ENCODE data around the gene NLGN4X. TPM values are rescaled to one million over a fixed set of nuclear protein-coding genes. Genes with fewer than 3 reads are reported as not detected.

The NLGN4X gene
- total RNA-seq, 1 experiment from 2014 or later: 44.3 TPM

DNA sequence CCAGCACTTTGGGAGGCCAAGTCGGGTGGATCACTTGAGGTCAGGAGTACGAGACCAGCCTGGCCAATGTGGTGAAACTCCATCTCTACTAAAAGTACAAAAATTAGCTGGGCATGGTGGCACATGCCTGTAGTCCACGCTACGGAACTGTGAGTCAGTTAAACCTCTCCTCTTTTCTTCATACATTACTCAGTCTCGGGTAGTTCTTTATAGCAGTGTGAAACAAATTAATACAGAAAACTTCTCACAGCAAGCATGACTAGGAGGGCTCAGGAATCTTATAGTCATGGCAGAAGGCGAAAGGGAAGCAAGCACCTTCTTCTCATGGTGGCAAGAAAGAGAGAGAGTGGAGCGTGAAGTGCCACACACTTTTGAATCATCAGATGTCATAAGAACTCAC lies 358.9 kb downstream of the NLGN4X start:
- no peak for DNase-seq (ENCODE audit: low spot score)
- intact Hi-C loops (cut with micrococcal nuclease; ENCODE audit: unreplicated experiment): loop anchor here (10.0 kb wide), 1 partner anchor 415 kb away; no protein-coding TSS in a partner anchor
- no peaks in the 10 kb centered on the region for H3K36me3 ChIP-seq (ENCODE audit: insufficient read depth, low read length, poor library complexity, severe bottlenecking)
- no peaks in the 10 kb centered on the region for H3K27me3 ChIP-seq (replicated peaks; ENCODE audit: insufficient read depth, low read depth, low read length, poor library complexity)
- BruUV-seq (replicated peaks): no TSS peak
- peaks cover 8% of the 10 kb centered on the region for H3K4me1 ChIP-seq (ENCODE audit: insufficient read depth, low read length, poor library complexity, severe bottlenecking)
- H3K27ac ChIP-seq (ENCODE audit: low read depth, low read length, poor library complexity, severe bottlenecking): no peak overlapping the region
- TF ChIP-seq EZH2 (IDR thresholded peaks at IDR 0.05; ENCODE audit: borderline replicate concordance, low read depth, low read length, poor library complexity, severe bottlenecking): no peak
- TF ChIP-seq, protein P1, sequence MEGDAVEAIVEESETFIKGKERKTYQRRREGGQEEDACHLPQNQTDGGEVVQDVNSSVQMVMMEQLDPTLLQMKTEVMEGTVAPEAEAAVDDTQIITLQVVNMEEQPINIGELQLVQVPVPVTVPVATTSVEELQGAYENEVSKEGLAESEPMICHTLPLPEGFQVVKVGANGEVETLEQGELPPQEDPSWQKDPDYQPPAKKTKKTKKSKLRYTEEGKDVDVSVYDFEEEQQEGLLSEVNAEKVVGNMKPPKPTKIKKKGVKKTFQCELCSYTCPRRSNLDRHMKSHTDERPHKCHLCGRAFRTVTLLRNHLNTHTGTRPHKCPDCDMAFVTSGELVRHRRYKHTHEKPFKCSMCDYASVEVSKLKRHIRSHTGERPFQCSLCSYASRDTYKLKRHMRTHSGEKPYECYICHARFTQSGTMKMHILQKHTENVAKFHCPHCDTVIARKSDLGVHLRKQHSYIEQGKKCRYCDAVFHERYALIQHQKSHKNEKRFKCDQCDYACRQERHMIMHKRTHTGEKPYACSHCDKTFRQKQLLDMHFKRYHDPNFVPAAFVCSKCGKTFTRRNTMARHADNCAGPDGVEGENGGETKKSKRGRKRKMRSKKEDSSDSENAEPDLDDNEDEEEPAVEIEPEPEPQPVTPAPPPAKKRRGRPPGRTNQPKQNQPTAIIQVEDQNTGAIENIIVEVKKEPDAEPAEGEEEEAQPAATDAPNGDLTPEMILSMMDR (conservative IDR thresholded peaks at IDR 0.05; ENCODE audit: low read depth, low read length): no peak
- no peaks in the 10 kb centered on the region for H3K9me3 ChIP-seq (ENCODE audit: low read depth, low read length, poor library complexity, severe bottlenecking)
- ChIA-PET CTCF (no interaction called here), POLR2A (ENCODE audit: low non-redundant PET) (interaction anchor here (0.7 kb wide), 1 partner anchor 237 kb away, joined by 3 read pairs; no protein-coding TSS in a partner anchor)
- no peak overlapping the region for H3K4me3 ChIP-seq (ENCODE audit: low read depth, low read length, poor library complexity, severe bottlenecking)

DNA sequence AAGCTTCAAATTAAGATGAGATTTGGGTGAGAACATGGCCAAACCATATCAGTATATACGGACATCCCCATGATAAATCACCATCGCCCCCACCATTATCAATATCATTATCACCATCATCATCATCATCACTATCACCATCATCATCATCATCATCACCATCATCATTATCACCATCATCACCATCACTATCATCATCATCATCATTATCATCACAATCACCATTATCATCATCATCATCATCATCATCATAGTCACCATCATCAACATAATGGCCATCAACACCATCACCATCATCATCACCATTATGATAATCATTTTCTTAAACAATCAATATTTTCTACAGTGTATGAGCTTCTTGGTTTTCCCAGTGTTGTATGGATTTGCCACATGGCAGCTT lies 360.9 kb downstream of the NLGN4X start:
- no peak for DNase-seq (ENCODE audit: low spot score)
- Histone ChIP-seq H3K4me3 (ENCODE audit: low read depth, low read length, poor library complexity, severe bottlenecking) (no peak overlapping the region), H3K27me3 (replicated peaks; ENCODE audit: insufficient read depth, low read depth, low read length, poor library complexity) (no peaks in the 10 kb centered on the region), H3K27ac (ENCODE audit: low read depth, low read length, poor library complexity, severe bottlenecking) (no peak overlapping the region), H3K9me3 (ENCODE audit: low read depth, low read length, poor library complexity, severe bottlenecking) (no peaks in the 10 kb centered on the region), H3K36me3 (ENCODE audit: insufficient read depth, low read length, poor library complexity, severe bottlenecking) (no peaks in the 10 kb centered on the region), H3K4me1 (ENCODE audit: insufficient read depth, low read length, poor library complexity, severe bottlenecking) (peaks cover 8% of the 10 kb centered on the region)
- ChIA-PET POLR2A (ENCODE audit: low non-redundant PET) (no interaction called here), CTCF (no interaction called here)
- no TSS peak for BruUV-seq (replicated peaks)
- intact Hi-C loops (cut with micrococcal nuclease; ENCODE audit: unreplicated experiment): no loop called here
- no peak for TF ChIP-seq EZH2 (IDR thresholded peaks at IDR 0.05; ENCODE audit: borderline replicate concordance, low read depth, low read length, poor library complexity, severe bottlenecking)
- TF ChIP-seq, protein P1 (conservative IDR thresholded peaks at IDR 0.05; ENCODE audit: low read depth, low read length): no peak

DNA sequence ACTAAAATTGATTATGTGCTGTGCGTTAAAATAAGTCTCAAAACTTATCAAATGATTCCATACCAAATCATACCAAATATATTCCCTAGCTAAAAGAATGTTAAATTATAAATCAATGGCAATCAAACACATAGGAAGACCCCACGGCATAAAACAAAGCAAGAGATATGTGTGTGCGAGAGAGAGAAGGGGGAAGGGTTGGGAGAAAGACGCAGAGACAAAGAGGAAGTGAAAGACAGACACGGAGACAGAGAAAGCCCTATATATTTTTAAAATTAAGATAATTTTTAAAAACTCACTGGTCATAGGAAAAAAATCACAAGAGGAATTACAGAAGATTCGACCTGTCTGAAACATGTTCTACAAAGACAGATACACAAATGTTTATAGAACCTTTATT lies 371.4 kb downstream of the NLGN4X start:
- Histone ChIP-seq H3K27me3 (replicated peaks; ENCODE audit: insufficient read depth, low read depth, low read length, poor library complexity) (no peaks in the 10 kb centered on the region), H3K4me3 (ENCODE audit: low read depth, low read length, poor library complexity, severe bottlenecking) (peak overlapping the region; percentile 30), H3K36me3 (ENCODE audit: insufficient read depth, low read length, poor library complexity, severe bottlenecking) (no peaks in the 10 kb centered on the region), H3K9me3 (ENCODE audit: low read depth, low read length, poor library complexity, severe bottlenecking) (no peaks in the 10 kb centered on the region), H3K27ac (ENCODE audit: low read depth, low read length, poor library complexity, severe bottlenecking) (peak overlapping the region; percentile 84), H3K4me1 (ENCODE audit: insufficient read depth, low read length, poor library complexity, severe bottlenecking) (peaks cover 36% of the 10 kb centered on the region)
- no peak for TF ChIP-seq EZH2 (IDR thresholded peaks at IDR 0.05; ENCODE audit: borderline replicate concordance, low read depth, low read length, poor library complexity, severe bottlenecking)
- TF ChIP-seq, protein P1 (conservative IDR thresholded peaks at IDR 0.05; ENCODE audit: low read depth, low read length): no peak
- ChIA-PET POLR2A (ENCODE audit: low non-redundant PET) (no interaction called here), CTCF (no interaction called here)
- peak; percentile 64 for DNase-seq (ENCODE audit: low spot score)
- intact Hi-C loops (cut with micrococcal nuclease; ENCODE audit: unreplicated experiment): loop anchor here (5.0 kb wide), 3 partner anchors 45 to 580 kb away; no protein-coding TSS in a partner anchor
- no TSS peak for BruUV-seq (replicated peaks)
